ENCODE results near the gene ZP1.

- no peak for TF ChIP-seq POLR2AphosphoS5 (IDR thresholded peaks at IDR 0.05)
- TF ChIP-seq CTCF (IDR thresholded peaks at IDR 0.05) = no peak
These were observed 49.9 kb downstream of the ZP1 start for GRCh38 chr11:60917267-60917666.

All from esophagus muscularis mucosa (tissue), 3 donors.